ENCODE data around the gene ANAPC7. TPM values are rescaled to one million over a fixed set of nuclear protein-coding genes. Genes with fewer than 3 reads are reported as not detected.

ANAPC7 gene
- total and polyA plus RNA-seq, 2 of the 13 experiments (the other 11 are each of a cell fraction or from before 2014, with no cell fraction given), result 40.0 to 69.1 TPM

GRCh38 chr12:110361216-110361615, 42.3 kb downstream of the ANAPC7 start:
- Histone ChIP-seq H3K27ac (ENCODE audit: extremely low read length, insufficient read depth, low read length) (no peak overlapping the region), H3K4me3 (replicated peaks in 1 of 3; ENCODE audit: insufficient read depth in 1 of 3, low read depth in 2 of 3, low read length in 3 of 3) (no peak overlapping the region), H3K4me1 (ENCODE audit: insufficient read depth, low read length) (peaks cover 12% of the 10 kb centered on the region), H3K36me3 (replicated peaks in 1 of 2; ENCODE audit: control insufficient read depth in 1 of 2, insufficient read depth in 2 of 2, low read length in 2 of 2) (no peaks in the 10 kb centered on the region), H4K20me1 (ENCODE audit: insufficient read depth, low read length) (no peaks in the 10 kb centered on the region), H3K9me3 (ENCODE audit: low read length) (no peaks in the 10 kb centered on the region), H3K9ac (ENCODE audit: insufficient read depth, low read depth, low read length) (no peak overlapping the region), H3K4me2 (ENCODE audit: low read depth, low read length) (no peak overlapping the region), H3K79me2 (ENCODE audit: insufficient read depth, low read length) (no peaks in the 10 kb centered on the region), H3K27me3 (ENCODE audit: control insufficient read depth in 1 of 2, insufficient read depth in 2 of 2, low read length in 2 of 2) (no peaks in the 10 kb centered on the region), H2AFZ (ENCODE audit: low read length) (no peak overlapping the region)
- in situ Hi-C loops (cut with HindIII; ENCODE audit: extremely low pct_ligation_motif_present, low pct_unique_long_range_greater_than_20kb), result no loop called here
- TF ChIP-seq WIZ (CRISPR knock-in tag; IDR thresholded peaks at IDR 0.05) (no peak), CEBPG (CRISPR knock-in tag; IDR thresholded peaks at IDR 0.05) (no peak)
- TF ChIP-seq, protein P1, sequence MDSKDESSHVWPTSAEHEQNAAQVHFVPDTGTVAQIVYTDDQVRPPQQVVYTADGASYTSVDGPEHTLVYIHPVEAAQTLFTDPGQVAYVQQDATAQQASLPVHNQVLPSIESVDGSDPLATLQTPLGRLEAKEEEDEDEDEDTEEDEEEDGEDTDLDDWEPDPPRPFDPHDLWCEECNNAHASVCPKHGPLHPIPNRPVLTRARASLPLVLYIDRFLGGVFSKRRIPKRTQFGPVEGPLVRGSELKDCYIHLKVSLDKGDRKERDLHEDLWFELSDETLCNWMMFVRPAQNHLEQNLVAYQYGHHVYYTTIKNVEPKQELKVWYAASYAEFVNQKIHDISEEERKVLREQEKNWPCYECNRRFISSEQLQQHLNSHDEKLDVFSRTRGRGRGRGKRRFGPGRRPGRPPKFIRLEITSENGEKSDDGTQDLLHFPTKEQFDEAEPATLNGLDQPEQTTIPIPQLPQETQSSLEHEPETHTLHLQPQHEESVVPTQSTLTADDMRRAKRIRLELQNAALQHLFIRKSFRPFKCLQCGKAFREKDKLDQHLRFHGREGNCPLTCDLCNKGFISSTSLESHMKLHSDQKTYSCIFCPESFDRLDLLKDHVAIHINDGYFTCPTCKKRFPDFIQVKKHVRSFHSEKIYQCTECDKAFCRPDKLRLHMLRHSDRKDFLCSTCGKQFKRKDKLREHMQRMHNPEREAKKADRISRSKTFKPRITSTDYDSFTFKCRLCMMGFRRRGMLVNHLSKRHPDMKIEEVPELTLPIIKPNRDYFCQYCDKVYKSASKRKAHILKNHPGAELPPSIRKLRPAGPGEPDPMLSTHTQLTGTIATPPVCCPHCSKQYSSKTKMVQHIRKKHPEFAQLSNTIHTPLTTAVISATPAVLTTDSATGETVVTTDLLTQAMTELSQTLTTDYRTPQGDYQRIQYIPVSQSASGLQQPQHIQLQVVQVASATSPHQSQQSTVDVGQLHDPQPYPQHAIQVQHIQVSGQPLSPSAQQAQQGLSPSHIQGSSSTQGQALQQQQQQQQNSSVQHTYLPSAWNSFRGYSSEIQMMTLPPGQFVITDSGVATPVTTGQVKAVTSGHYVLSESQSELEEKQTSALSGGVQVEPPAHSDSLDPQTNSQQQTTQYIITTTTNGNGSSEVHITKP (CRISPR knock-in tag; IDR thresholded peaks at IDR 0.05; ENCODE audit: low read depth), result no peak
- TF ChIP-seq, protein P2, sequence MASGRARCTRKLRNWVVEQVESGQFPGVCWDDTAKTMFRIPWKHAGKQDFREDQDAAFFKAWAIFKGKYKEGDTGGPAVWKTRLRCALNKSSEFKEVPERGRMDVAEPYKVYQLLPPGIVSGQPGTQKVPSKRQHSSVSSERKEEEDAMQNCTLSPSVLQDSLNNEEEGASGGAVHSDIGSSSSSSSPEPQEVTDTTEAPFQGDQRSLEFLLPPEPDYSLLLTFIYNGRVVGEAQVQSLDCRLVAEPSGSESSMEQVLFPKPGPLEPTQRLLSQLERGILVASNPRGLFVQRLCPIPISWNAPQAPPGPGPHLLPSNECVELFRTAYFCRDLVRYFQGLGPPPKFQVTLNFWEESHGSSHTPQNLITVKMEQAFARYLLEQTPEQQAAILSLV (CRISPR knock-in tag; IDR thresholded peaks at IDR 0.05; ENCODE audit: borderline replicate concordance), result no peak
- WGBS (ENCODE audit: low lambda C conversion rate), result 79% methylated on average over 1 of the region's 1 CpG
- intact Hi-C loops (cut with micrococcal nuclease; ENCODE audit: unreplicated experiment), result no loop called here
- DNase-seq (ENCODE audit: low spot score) (no peak), ATAC-seq (no peak), FAIRE-seq (no peak)
- no TSS peak for BruUV-seq (replicated peaks)
- ChIA-PET POLR2A (no interaction called here), CTCF (ENCODE audit: low intra/inter-chr PET ratio, low total read pairs) (no interaction called here)

Measured in HepG2 (cell line).